Measurements from ENCODE around the gene NPAP1. TPM values are rescaled to one million over a fixed set of nuclear protein-coding genes. Genes with fewer than 3 reads are reported as not detected.
"Not testable (repeated sequence)": the region's sequence is repeated elsewhere in the genome, so short reads cannot be mapped to it uniquely, and the experiment has no call there.

The NPAP1 gene
- total and polyA plus RNA-seq, 2 experiments from 2014 or later = 0.77 to 0.87 TPM

GRCh38 chr15:24678485-24678884 lies 2.9 kb downstream of the NPAP1 start:
- Histone ChIP-seq H3K4me2 (no peak overlapping the region), H2AFZ (no peak overlapping the region), H3K9me3 (ENCODE audit: low read depth) (no peaks in the 10 kb centered on the region), H3K79me2 (no peaks in the 10 kb centered on the region), H3K27ac (no peak overlapping the region), H3K4me1 (ENCODE audit: insufficient read depth) (no peaks in the 10 kb centered on the region), H4K20me1 (ENCODE audit: insufficient read depth, poor library complexity, severe bottlenecking) (no peaks in the 10 kb centered on the region), H3K36me3 (replicated peaks; ENCODE audit: insufficient read depth, low read depth) (no peaks in the 10 kb centered on the region), H3K27me3 (no peaks in the 10 kb centered on the region), H3K9me2 (replicated peaks; ENCODE audit: insufficient read depth) (no peaks in the 10 kb centered on the region), H3K4me3 (no peak overlapping the region)
- 50% methylated on average over 1 of the region's 1 CpG for WGBS (ENCODE audit: low lambda C conversion rate, missing lambda C conversion rate)
- TF ChIP-seq EZH2phosphoT487 (IDR thresholded peaks at IDR 0.05; ENCODE audit: low read depth, severe bottlenecking, unreplicated experiment) = no peak
- no peak for TF ChIP-seq CTCF (IDR thresholded peaks at IDR 0.05; ENCODE audit: poor library complexity)
- no peak for TF ChIP-seq EZH2 (IDR thresholded peaks at IDR 0.05; ENCODE audit: borderline replicate concordance)
- DNase-seq (ENCODE audit: low spot score) = no peak

- H3K27ac ChIP-seq = no peak overlapping the region
- WGBS (ENCODE audit: low lambda C conversion rate, missing lambda C conversion rate) = 50% methylated on average over 3 of the region's 3 CpGs
Observed at GRCh38 chr15:24682002-24682401, 6.4 kb downstream of the NPAP1 start.

GRCh38 chr15:24682905-24683304 lies 7.3 kb downstream of the NPAP1 start:
- H3K9me3 ChIP-seq (ENCODE audit: low read depth); H3K9me2 ChIP-seq (replicated peaks; ENCODE audit: insufficient read depth); H2AFZ ChIP-seq; H3K79me2 ChIP-seq; DNase-seq (ENCODE audit: low spot score); H3K27ac ChIP-seq; H3K4me3 ChIP-seq; H3K27me3 ChIP-seq; H3K36me3 ChIP-seq (replicated peaks; ENCODE audit: insufficient read depth, low read depth); H4K20me1 ChIP-seq (ENCODE audit: insufficient read depth, poor library complexity, severe bottlenecking); H3K4me1 ChIP-seq (ENCODE audit: insufficient read depth); H3K4me2 ChIP-seq: not testable (repeated sequence)
- 81% methylated on average over 4 of the region's 4 CpGs for WGBS (ENCODE audit: low lambda C conversion rate, missing lambda C conversion rate)

More at GRCh38 chr15:24682002-24682401, 6.4 kb downstream of the NPAP1 start:
- Histone ChIP-seq H3K4me2 (no peak overlapping the region), H3K27me3 (no peaks in the 10 kb centered on the region), H3K9me2 (replicated peaks; ENCODE audit: insufficient read depth) (no peaks in the 10 kb centered on the region), H3K4me1 (ENCODE audit: insufficient read depth) (no peaks in the 10 kb centered on the region), H3K9me3 (ENCODE audit: low read depth) (no peaks in the 10 kb centered on the region), H3K79me2 (no peaks in the 10 kb centered on the region), H2AFZ (no peak overlapping the region), H3K36me3 (replicated peaks; ENCODE audit: insufficient read depth, low read depth) (no peaks in the 10 kb centered on the region), H3K4me3 (no peak overlapping the region), H4K20me1 (ENCODE audit: insufficient read depth, poor library complexity, severe bottlenecking) (no peaks in the 10 kb centered on the region)
- DNase-seq (ENCODE audit: low spot score) = no peak
- no peak for TF ChIP-seq CTCF (IDR thresholded peaks at IDR 0.05; ENCODE audit: poor library complexity)
- TF ChIP-seq EZH2phosphoT487 (IDR thresholded peaks at IDR 0.05; ENCODE audit: low read depth, severe bottlenecking, unreplicated experiment) = no peak
- TF ChIP-seq EZH2 (IDR thresholded peaks at IDR 0.05; ENCODE audit: borderline replicate concordance) = no peak

- 91% methylated on average over 1 of the region's 1 CpG for WGBS (ENCODE audit: low lambda C conversion rate, missing lambda C conversion rate)
- H3K4me1 ChIP-seq (ENCODE audit: insufficient read depth) = no peaks in the 10 kb centered on the region
Observed at GRCh38 chr15:24683736-24684135, 8.2 kb downstream of the NPAP1 start.

More at GRCh38 chr15:24683736-24684135, 8.2 kb downstream of the NPAP1 start:
- Histone ChIP-seq H3K36me3 (replicated peaks; ENCODE audit: insufficient read depth, low read depth) (no peaks in the 10 kb centered on the region), H3K4me2 (no peak overlapping the region), H3K9me3 (ENCODE audit: low read depth) (no peaks in the 10 kb centered on the region), H3K9me2 (replicated peaks; ENCODE audit: insufficient read depth) (no peaks in the 10 kb centered on the region), H3K27ac (no peak overlapping the region), H3K4me3 (no peak overlapping the region), H2AFZ (no peak overlapping the region), H3K27me3 (no peaks in the 10 kb centered on the region), H4K20me1 (ENCODE audit: insufficient read depth, poor library complexity, severe bottlenecking) (no peaks in the 10 kb centered on the region), H3K79me2 (no peaks in the 10 kb centered on the region)
- no peak for DNase-seq (ENCODE audit: low spot score)
- TF ChIP-seq EZH2 (IDR thresholded peaks at IDR 0.05; ENCODE audit: borderline replicate concordance) (no peak), EZH2phosphoT487 (IDR thresholded peaks at IDR 0.05; ENCODE audit: low read depth, severe bottlenecking, unreplicated experiment) (no peak), CTCF (IDR thresholded peaks at IDR 0.05; ENCODE audit: poor library complexity) (no peak)
